ENCODE measurements around the gene PRR27.

The PRR27 gene

GRCh38 chr4:70187216-70187615 is 33.2 kb downstream of the PRR27 start:
- peaks cover 13% of the 10 kb centered on the region for H3K4me1 Mint-ChIP-seq
- peak overlapping the region in 2 of 3 experiments; percentile 0 to 32 for H3K27ac Mint-ChIP-seq
- H3K9me3 Mint-ChIP-seq = no peaks in the 10 kb centered on the region
- H3K36me3 Mint-ChIP-seq (ENCODE audit: low read depth) = no peaks in the 10 kb centered on the region
- H3K4me3 Mint-ChIP-seq = no peak overlapping the region
- TF ChIP-seq, protein P1, sequence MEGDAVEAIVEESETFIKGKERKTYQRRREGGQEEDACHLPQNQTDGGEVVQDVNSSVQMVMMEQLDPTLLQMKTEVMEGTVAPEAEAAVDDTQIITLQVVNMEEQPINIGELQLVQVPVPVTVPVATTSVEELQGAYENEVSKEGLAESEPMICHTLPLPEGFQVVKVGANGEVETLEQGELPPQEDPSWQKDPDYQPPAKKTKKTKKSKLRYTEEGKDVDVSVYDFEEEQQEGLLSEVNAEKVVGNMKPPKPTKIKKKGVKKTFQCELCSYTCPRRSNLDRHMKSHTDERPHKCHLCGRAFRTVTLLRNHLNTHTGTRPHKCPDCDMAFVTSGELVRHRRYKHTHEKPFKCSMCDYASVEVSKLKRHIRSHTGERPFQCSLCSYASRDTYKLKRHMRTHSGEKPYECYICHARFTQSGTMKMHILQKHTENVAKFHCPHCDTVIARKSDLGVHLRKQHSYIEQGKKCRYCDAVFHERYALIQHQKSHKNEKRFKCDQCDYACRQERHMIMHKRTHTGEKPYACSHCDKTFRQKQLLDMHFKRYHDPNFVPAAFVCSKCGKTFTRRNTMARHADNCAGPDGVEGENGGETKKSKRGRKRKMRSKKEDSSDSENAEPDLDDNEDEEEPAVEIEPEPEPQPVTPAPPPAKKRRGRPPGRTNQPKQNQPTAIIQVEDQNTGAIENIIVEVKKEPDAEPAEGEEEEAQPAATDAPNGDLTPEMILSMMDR (IDR thresholded peaks at IDR 0.05; ENCODE audit: unreplicated experiment in 3 of 3) = no peak
- H3K27me3 Mint-ChIP-seq (ENCODE audit: low read depth) = no peaks in the 10 kb centered on the region

- H3K27me3 Mint-ChIP-seq (ENCODE audit: low read depth) = no peaks in the 10 kb centered on the region
- no peak overlapping the region for H3K27ac Mint-ChIP-seq
- no peaks in the 10 kb centered on the region for H3K9me3 Mint-ChIP-seq
- TF ChIP-seq, protein P1 (IDR thresholded peaks at IDR 0.05; ENCODE audit: unreplicated experiment in 3 of 3) = no peak
- no peak overlapping the region for H3K4me3 Mint-ChIP-seq
- H3K36me3 Mint-ChIP-seq (ENCODE audit: low read depth) = no peaks in the 10 kb centered on the region
- no peaks in the 10 kb centered on the region for H3K4me1 Mint-ChIP-seq
These were observed 36.5 kb downstream of the PRR27 start for GRCh38 chr4:70190579-70190978.

- H3K36me3 Mint-ChIP-seq (ENCODE audit: low read depth) = no peaks in the 10 kb centered on the region
- H3K4me3 Mint-ChIP-seq = no peak overlapping the region
- no peaks in the 10 kb centered on the region for H3K27me3 Mint-ChIP-seq (ENCODE audit: low read depth)
- H3K4me1 Mint-ChIP-seq = no peaks in the 10 kb centered on the region
- H3K9me3 Mint-ChIP-seq = no peaks in the 10 kb centered on the region
- no peak overlapping the region for H3K27ac Mint-ChIP-seq
- TF ChIP-seq, protein P1 (IDR thresholded peaks at IDR 0.05; ENCODE audit: unreplicated experiment in 3 of 3) = no peak
These were observed 37.6 kb downstream of the PRR27 start for GRCh38 chr4:70191647-70192046.

DNA sequence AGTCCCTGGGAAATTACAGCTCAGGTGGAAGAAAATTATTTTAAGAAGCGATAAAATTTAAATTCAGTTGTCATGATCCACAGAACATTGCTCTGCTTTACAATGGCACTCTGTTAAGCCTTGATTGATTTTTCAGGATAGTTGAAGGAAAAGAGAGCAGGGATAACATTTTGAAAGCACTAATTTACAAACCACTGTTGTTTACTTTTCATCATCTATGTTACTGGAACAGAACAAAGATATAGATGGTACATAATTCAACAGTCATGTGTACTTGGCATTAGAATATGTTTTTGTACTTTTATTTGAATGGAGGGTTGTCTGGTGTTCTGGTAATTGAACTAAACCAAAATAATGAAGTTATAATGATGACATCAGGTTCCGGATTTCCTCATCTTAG is 38.9 kb downstream of the PRR27 start:
- Mint-ChIP-seq H3K4me3 (no peak overlapping the region), H3K27ac (no peak overlapping the region), H3K36me3 (ENCODE audit: low read depth) (no peaks in the 10 kb centered on the region), H3K27me3 (ENCODE audit: low read depth) (no peaks in the 10 kb centered on the region), H3K9me3 (no peaks in the 10 kb centered on the region), H3K4me1 (peaks cover 4% of the 10 kb centered on the region)
- TF ChIP-seq, protein P1 (IDR thresholded peaks at IDR 0.05; ENCODE audit: unreplicated experiment in 3 of 3) = no peak

GRCh38 chr4:70195425-70195824 is 41.4 kb downstream of the PRR27 start, which contains the start of gene ODAM:
ODAM (plus strand) TSS chr4:70195725; CDS start chr4:70196544, 819 bp downstream.
- TF ChIP-seq, protein P1 (IDR thresholded peaks at IDR 0.05; ENCODE audit: unreplicated experiment in 3 of 3) = no peak

GRCh38 chr4:70196857-70197256 is 42.8 kb downstream of the PRR27 start:
- TF ChIP-seq, protein P1 (IDR thresholded peaks at IDR 0.05; ENCODE audit: unreplicated experiment in 3 of 3) = no peak
- H3K9me3 Mint-ChIP-seq = no peaks in the 10 kb centered on the region
- H3K4me1 Mint-ChIP-seq = peaks cover 7% of the 10 kb centered on the region
- H3K27ac Mint-ChIP-seq = peak overlapping the region in 1 of 3 experiments; percentile 12
- H3K4me3 Mint-ChIP-seq = no peak overlapping the region
- no peaks in the 10 kb centered on the region for H3K27me3 Mint-ChIP-seq (ENCODE audit: low read depth)
- H3K36me3 Mint-ChIP-seq (ENCODE audit: low read depth) = no peaks in the 10 kb centered on the region

More at GRCh38 chr4:70195425-70195824, 41.4 kb downstream of the PRR27 start, which contains the start of gene ODAM:
- Mint-ChIP-seq H3K27ac (peak within 1 kb of the TSS in 1 of 3 experiments; percentile 12), H3K9me3 (no peaks in the 10 kb centered on the region), H3K4me1 (peaks cover 7% of the 10 kb centered on the region), H3K27me3 (ENCODE audit: low read depth) (no peaks in the 10 kb centered on the region), H3K36me3 (ENCODE audit: low read depth) (no peaks in the 10 kb centered on the region), H3K4me3 (no peak within 1 kb of the TSS)

Data from nephron (organoid).